Gastroesophageal sphincter (tissue), 4 donors: ENCODE measurements around the gene GTF3C1. TPM values are rescaled to one million over a fixed set of nuclear protein-coding genes. Genes with fewer than 3 reads are reported as not detected.
A peak's percentile ranks its signal among the peaks of the same experiment; 100 is the strongest.

Experiments
- ATAC-seq: fragments of 150-250 bp; one replicate; pipeline ENCODE4 v1.9.1; 2016; ENCODE audit warnings: mild to moderate bottlenecking, moderate library complexity
- H3K27ac ChIP-seq, 4 donors: fragments of 200-600 bp; sonication (generic) in 3 of 4; 1 replicate in 3 of 4; 2 replicates in 1 of 4; pipeline ENCODE4 v1.5.1; 2016 to 2019
- H3K27me3 ChIP-seq: fragments of 200-600 bp; sonication (generic); one replicate; pipeline ENCODE4 v1.5.1; 2019
- H3K36me3 ChIP-seq, 2 donors: fragments of 200-600 bp; sonication (generic); one replicate each; pipeline ENCODE4 v1.5.1; 2019; ENCODE audit warnings: control low read depth in 1 of 2
- H3K4me1 ChIP-seq, 3 donors: fragments of 200-600 bp; sonication (generic); 1 replicate in 2 of 3; 2 replicates in 1 of 3; pipeline ENCODE4 v1.5.1; 2016 to 2019; ENCODE audit warnings: control low read depth in 2 of 3
- H3K4me3 ChIP-seq, 2 donors: fragments of 200-600 bp; sonication (generic); one replicate each; pipeline ENCODE4 v1.5.1; 2019; ENCODE audit warnings: mild to moderate bottlenecking in 1 of 2, moderate library complexity in 1 of 2
- H3K9me3 ChIP-seq, 3 donors: fragments of 200-600 bp; sonication (generic); one replicate each; pipeline ENCODE4 v1.5.1; 2017 to 2019; ENCODE audit warnings: control low read depth in 2 of 3
- EP300 ChIP-seq: sonication (generic); formaldehyde crosslinking; IDR thresholded peaks from one replicate; pipeline ENCODE4 v1.6.1; 2017; ENCODE audit warnings: antibody characterized with exemption, mild to moderate bottlenecking
- POLR2A ChIP-seq, 2 donors: fragments of 450-650 bp; IDR thresholded peaks; one replicate each; pipeline ENCODE4 v1.6.1; 2017; ENCODE audit warnings: antibody characterized with exemption in 2 of 2, mild to moderate bottlenecking in 2 of 2, moderate library complexity in 1 of 2
- POLR2AphosphoS5 ChIP-seq: sonication (generic); formaldehyde crosslinking; IDR thresholded peaks from one replicate; pipeline ENCODE4 v1.6.1; 2017; ENCODE audit warnings: antibody characterized with exemption
- WGBS, 2 donors: methylation state at CpG; one replicate each; pipeline ENCODE4 v1.1.5; 2018; ENCODE audit warnings: low coverage in 1 of 2; 5-methylcytosine and 5-hydroxymethylcytosine counted together
- total RNA-seq, 4 donors: library from RNA; depleted of rRNA; stranded (reverse); fragments of >200 nt; gene quantifications; one replicate each; pipeline ENCODE4 v1.1.0, GENCODE V29; 2016
- TF ChIP-seq, protein P1 (sequence below), 4 experiments: fragments of 200-600 bp in 2 of 4; fragments of 450-650 bp in 2 of 4; sonication (generic) in 1 of 4; IDR thresholded peaks; one replicate each; pipeline ENCODE4 v1.5.1; 2017 to 2019; ENCODE audit warnings: antibody characterized with exemption in 4 of 4, mild to moderate bottlenecking in 2 of 4, moderate library complexity in 2 of 4

GTF3C1 gene
- total RNA-seq, 4 donors from 2014 or later: 37.0 to 57.8 (median 49.1) TPM

DNA sequence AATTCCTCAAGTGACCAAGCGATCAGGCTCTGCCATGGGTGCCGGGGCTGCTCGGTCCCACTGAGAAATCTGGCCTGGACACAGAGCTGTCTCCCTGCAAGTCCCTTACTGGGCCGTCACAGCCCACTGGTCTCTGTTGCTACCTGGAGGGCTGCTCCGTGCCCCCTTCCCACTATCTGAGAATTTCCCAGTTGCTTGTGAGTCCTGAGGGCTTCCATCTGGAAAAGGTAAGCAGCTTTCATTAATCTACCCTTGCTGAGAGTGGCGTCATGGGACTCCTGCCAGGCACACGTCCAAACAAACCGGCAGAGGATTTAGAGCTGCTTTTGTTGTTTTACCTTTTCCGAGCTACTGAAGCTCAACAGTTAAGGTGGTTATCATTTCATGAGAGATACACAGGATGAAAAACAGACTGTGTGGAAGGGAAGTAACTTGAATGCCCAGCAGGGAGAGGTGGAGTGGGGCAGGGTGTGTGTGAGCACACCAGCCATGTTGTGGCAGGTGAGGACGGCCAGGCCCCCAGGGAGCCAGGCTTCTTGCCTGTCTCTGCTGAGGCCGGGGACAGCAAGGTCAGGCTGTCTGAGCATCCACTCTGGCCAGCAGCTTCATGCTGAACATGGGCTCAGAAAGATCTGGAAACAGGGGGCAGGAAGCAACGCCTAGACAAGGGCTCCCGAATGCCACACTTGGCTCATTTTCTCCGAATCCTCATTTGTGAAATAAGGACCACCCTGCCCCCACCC, 50.6 kb downstream of the GTF3C1 start:
- H3K9me3 ChIP-seq: no peaks in the 10 kb centered on the region
- WGBS, 2 donors: 69 to 73% methylated on average over 3 to 5 of the region's 14 CpGs
- H3K27me3 ChIP-seq: no peaks in the 10 kb centered on the region
- no peak overlapping the region for H3K27ac ChIP-seq
- TF ChIP-seq EP300: no peak
- no peak for TF ChIP-seq POLR2AphosphoS5
- TF ChIP-seq, protein P1, sequence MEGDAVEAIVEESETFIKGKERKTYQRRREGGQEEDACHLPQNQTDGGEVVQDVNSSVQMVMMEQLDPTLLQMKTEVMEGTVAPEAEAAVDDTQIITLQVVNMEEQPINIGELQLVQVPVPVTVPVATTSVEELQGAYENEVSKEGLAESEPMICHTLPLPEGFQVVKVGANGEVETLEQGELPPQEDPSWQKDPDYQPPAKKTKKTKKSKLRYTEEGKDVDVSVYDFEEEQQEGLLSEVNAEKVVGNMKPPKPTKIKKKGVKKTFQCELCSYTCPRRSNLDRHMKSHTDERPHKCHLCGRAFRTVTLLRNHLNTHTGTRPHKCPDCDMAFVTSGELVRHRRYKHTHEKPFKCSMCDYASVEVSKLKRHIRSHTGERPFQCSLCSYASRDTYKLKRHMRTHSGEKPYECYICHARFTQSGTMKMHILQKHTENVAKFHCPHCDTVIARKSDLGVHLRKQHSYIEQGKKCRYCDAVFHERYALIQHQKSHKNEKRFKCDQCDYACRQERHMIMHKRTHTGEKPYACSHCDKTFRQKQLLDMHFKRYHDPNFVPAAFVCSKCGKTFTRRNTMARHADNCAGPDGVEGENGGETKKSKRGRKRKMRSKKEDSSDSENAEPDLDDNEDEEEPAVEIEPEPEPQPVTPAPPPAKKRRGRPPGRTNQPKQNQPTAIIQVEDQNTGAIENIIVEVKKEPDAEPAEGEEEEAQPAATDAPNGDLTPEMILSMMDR (IDR thresholded peaks at IDR 0.05): no peak
- no peak for TF ChIP-seq POLR2A (IDR thresholded peaks at IDR 0.05)
- H3K4me1 ChIP-seq: no peaks in the 10 kb centered on the region
- peaks cover 0 to 100% of the 10 kb centered on the region in 2 donors for H3K36me3 ChIP-seq
- ATAC-seq: no peak
- H3K4me3 ChIP-seq: no peak overlapping the region

DNA sequence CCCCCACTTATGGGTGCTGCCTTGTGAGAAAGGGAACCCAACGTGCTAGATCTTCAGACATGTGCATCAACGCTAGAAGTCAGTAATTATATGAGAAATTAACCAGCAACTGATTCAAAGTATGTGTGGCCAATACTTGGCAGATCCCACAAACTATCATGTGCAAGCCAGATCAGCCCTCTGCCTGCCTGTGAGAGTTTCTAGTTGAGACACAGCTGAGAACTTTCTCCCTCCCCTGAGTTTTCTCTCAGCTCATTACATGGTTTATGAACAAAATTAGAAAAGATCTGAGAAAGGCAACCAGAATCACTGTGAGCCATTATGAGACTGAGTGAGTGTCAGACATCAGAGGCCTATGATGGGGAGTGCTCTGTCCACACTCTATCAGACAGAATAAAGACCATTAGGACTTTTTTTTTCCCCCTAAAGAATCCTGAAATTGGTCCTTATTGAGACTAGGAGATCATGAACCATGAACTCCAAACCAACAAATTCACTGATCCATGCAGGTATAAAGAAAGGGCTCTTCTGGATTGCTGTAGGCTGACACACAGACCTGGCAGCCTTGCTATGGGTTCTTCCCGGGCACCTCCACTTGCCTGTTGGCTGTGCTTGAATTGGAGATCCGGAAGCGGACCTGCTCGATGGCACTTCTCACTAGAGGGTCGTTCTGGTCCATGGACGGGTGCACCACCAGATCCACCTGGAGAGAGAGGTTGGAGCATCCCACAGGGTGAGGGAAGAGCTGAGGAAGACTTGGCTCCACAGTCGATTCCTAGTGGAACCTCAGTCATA, 51.5 kb downstream of the GTF3C1 start:
- H3K27ac ChIP-seq: no peak overlapping the region
- TF ChIP-seq POLR2AphosphoS5: no peak
- TF ChIP-seq EP300: no peak
- TF ChIP-seq, protein P1 (IDR thresholded peaks at IDR 0.05): no peak
- TF ChIP-seq POLR2A (IDR thresholded peaks at IDR 0.05): no peak
- H3K36me3 ChIP-seq: peaks cover 0 to 100% of the 10 kb centered on the region in 2 donors
- H3K27me3 ChIP-seq: no peaks in the 10 kb centered on the region
- H3K4me1 ChIP-seq: no peaks in the 10 kb centered on the region
- no peak overlapping the region for H3K4me3 ChIP-seq
- no peaks in the 10 kb centered on the region for H3K9me3 ChIP-seq
- 78 to 93% methylated on average over 5 to 7 of the region's 9 CpGs for WGBS, 2 donors
- no peak for ATAC-seq

DNA sequence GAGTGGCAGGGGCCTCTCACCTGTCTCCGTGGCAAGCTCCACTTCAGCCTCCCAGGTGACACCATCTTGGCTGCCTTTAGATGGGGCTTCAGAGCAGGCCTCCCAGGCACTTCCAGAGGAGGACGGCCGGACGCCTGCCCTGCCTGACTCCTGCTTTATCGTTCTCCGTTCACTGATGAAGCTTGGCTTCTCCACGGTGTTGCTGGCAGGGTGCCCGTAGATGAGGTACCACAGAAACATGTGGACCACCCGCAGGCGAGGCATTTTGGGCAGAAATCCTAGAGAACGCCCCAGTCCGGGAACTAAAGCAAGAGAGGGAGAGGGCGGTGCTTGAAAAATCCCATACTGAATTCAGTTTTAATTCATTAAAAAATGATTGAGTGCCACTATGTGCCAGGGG, 54.5 kb downstream of the GTF3C1 start:
- H3K4me1 ChIP-seq: no peaks in the 10 kb centered on the region
- TF ChIP-seq, protein P1 (IDR thresholded peaks at IDR 0.05): no peak
- TF ChIP-seq EP300 (no peak), POLR2AphosphoS5 (no peak), POLR2A (IDR thresholded peaks at IDR 0.05) (no peak)
- peak; percentile 28 for ATAC-seq
- H3K9me3 ChIP-seq: no peaks in the 10 kb centered on the region
- H3K4me3 ChIP-seq: no peak overlapping the region
- no peaks in the 10 kb centered on the region for H3K27me3 ChIP-seq
- H3K27ac ChIP-seq: no peak overlapping the region
- 43 to 95% methylated on average over 5 to 7 of the region's 13 CpGs for WGBS, 2 donors
- peaks cover 0 to 100% of the 10 kb centered on the region in 2 donors for H3K36me3 ChIP-seq

DNA sequence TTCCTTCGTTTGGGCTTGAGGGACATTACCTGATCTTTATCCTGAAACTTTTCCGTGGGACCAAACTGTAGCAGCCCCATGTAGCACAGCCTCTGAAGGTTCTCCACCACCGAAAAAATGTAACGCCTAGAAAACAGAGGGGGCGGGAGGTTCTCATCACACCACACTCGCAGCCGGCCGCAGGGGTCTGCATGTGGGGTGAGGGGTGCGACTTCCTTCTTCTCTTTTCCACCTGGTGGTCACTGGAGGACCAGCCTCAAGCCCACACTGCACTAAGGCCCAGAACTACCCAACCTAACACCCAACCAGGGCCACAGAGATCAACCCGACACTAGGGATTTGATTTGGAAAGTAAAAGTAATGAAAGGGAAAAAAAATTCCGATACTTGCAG, 57.1 kb downstream of the GTF3C1 start:
- Histone ChIP-seq H3K4me1 (no peaks in the 10 kb centered on the region), H3K9me3 (no peaks in the 10 kb centered on the region), H3K27me3 (no peaks in the 10 kb centered on the region), H3K27ac (peak overlapping the region in 1 of 4 donors; percentile 1), H3K4me3 (no peak overlapping the region), H3K36me3 (peaks cover 0 to 100% of the 10 kb centered on the region in 2 donors)
- WGBS, 2 donors: 69 to 84% methylated on average over 4 to 5 of the region's 11 CpGs
- no peak for ATAC-seq
- no peak for TF ChIP-seq EP300
- no peak for TF ChIP-seq POLR2AphosphoS5
- TF ChIP-seq, protein P1 (IDR thresholded peaks at IDR 0.05): no peak
- no peak for TF ChIP-seq POLR2A (IDR thresholded peaks at IDR 0.05)
